ENCODE measurements around the gene COA4. TPM values are rescaled to one million over a fixed set of nuclear protein-coding genes. Genes with fewer than 3 reads are reported as not detected.

The COA4 gene
- total RNA-seq (10 to 100 TPM; 63.9 to 71.8 (median 65.3) TPM), polyA plus RNA-seq (97.9 TPM)
- long read RNA-seq, donor 1, transcript COA4-201 (2 exons, 960 nt) = major isoform, 15 of 17 reads
- long read RNA-seq, donor 1, partial matches to known transcripts = 0 of 17 reads
- long read RNA-seq, donor 1, other reads (novel, unspliced or antisense) = 1 of 17 reads
- long read RNA-seq, donor 2, transcript COA4-201 (2 exons, 960 nt) = major isoform, 13 of 14 reads
- long read RNA-seq, donor 2, partial matches to known transcripts = 0 of 14 reads
- long read RNA-seq, donor 2, other reads (novel, unspliced or antisense) = 1 of 14 reads
- long read RNA-seq, donor 3, transcript COA4-201 (2 exons, 960 nt) = major isoform, 18 of 20 reads
- long read RNA-seq, donor 3, partial matches to known transcripts = 1 of 20 reads
- long read RNA-seq, donor 3, other reads (novel, unspliced or antisense) = 1 of 20 reads
- long read RNA-seq, donor 4, transcript COA4-201 (2 exons, 960 nt) = major isoform, 9 of 11 reads
- long read RNA-seq, donor 4, partial matches to known transcripts = 0 of 11 reads
- long read RNA-seq, donor 4, other reads (novel, unspliced or antisense) = 1 of 11 reads

DNA sequence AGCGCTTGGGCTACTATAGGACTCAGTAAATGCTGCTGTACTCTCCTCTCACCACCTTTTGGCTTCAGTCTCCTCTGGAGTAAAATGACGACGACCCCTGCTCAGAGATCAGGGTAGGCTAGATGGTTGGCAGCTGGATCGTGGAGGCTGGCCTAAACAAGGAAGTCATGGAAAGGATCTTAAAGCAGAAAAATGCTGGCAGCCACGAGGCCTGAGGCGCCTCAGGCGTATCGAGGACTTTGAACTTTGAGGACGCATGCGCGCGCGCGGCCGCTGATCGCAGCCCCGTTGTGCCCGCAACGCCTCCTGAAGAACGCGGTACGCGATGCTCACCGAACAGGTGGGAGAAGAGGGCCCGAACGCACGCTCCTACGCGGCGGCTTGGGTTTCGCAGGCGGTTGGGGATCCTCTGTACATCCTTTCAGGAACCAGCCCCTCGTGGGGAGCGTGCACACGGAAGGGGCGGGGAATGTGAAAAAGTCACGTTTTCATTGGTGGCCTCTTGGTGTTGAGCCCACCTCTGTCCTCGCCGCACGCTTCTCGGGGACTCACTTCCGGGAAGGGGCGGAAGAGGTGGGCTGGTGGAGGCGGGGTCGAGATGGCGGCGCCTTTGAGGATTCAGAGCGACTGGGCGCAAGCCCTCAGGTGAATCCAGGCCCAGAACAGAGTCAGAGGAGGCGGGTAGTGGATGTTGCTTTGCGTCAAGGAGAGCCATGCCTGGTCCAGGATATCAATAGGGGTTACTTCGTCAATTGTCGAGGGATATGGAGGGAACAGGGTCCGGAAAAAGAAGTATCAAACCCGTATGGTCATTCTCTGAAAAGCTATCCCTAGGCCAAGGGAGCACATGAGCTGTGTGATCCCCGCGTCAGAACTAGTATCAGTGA, at the start of gene COA4, which contains the start of gene PAAF1:
COA4 (minus strand) TSS at position 423 of the 887 bp plus-strand sequence. CDS start 3,468 bp downstream, outside the sequence.
PAAF1 (plus strand) TSS at position 576 of the 887 bp plus-strand sequence; CDS start at position 599, 23 bp downstream.
- under 1% methylated on average over 57 of the region's 57 CpGs for WGBS
- Histone ChIP-seq H3K27me3 (ENCODE audit: control insufficient read depth, insufficient read depth) (no peaks in the 10 kb centered on the region), H3K9me3 (ENCODE audit: control insufficient read depth, low read length) (no peaks in the 10 kb centered on the region), H3K27ac (ENCODE audit: low read length) (peak within 1 kb of the TSS; percentile 48), H3K4me3 (ENCODE audit: low read length) (peak within 1 kb of the TSS; percentile 47), H3K4me1 (ENCODE audit: control insufficient read depth, insufficient read depth, low read length) (peaks cover 6% of the 10 kb centered on the region)
- peak; percentile 99 to 100 for ATAC-seq
- DNase-seq = peak; percentile 95 to 97 (median 96)
- intact Hi-C loops (cut with DNase I) = no loop called here

DNA sequence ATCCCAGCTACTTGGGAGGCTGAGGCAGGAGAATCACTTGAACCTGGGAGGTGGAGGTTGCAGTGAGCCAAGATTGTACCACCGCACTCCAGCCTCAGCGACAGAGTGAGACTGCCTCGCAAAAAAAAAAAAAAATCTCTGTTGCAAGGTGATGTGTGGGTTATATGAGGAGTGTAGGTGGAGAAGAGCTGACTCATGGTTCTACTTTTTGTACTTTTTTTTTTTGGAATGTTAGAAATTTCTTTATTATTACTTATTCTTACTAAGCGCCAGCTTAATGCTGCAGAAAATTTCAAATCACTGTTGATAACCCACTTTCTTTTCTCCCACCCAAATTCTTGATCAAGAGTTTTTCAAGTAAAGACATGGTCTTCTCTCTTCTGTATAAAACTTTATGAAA, 44.5 kb upstream of the COA4 start:
- Histone ChIP-seq H3K27me3 (ENCODE audit: control insufficient read depth, insufficient read depth) (no peaks in the 10 kb centered on the region), H3K27ac (ENCODE audit: low read length) (no peak overlapping the region), H3K4me1 (ENCODE audit: control insufficient read depth, insufficient read depth, low read length) (no peaks in the 10 kb centered on the region), H3K9me3 (ENCODE audit: control insufficient read depth, low read length) (no peaks in the 10 kb centered on the region), H3K4me3 (ENCODE audit: low read length) (no peak overlapping the region)
- 98% methylated on average over 4 of the region's 4 CpGs for WGBS
- ATAC-seq = no peak
- intact Hi-C loops (cut with DNase I) = no loop called here
- DNase-seq = no peak

DNA sequence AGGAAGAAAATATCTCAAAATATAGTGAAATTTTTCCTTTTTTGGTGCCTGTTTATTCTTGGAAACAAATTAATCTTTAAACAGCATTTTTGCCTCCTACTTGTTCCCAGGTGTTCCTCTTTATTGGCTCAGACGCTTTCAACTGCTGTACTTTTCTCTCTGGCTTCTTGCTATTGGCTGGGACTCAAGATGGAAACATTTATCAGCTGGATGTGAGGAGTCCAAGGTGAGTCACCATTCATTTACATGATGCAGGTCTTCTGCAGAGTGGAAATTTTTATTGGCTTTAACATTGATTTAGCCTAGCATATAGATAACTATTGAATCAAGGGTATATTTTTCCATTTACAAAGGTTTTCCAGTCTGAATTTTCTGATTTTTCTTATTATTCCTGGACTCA, 39.8 kb upstream of the COA4 start:
- Histone ChIP-seq H3K27me3 (ENCODE audit: control insufficient read depth, insufficient read depth) (no peaks in the 10 kb centered on the region), H3K9me3 (ENCODE audit: control insufficient read depth, low read length) (no peaks in the 10 kb centered on the region), H3K4me1 (ENCODE audit: control insufficient read depth, insufficient read depth, low read length) (no peaks in the 10 kb centered on the region), H3K27ac (ENCODE audit: low read length) (no peak overlapping the region), H3K4me3 (ENCODE audit: low read length) (no peak overlapping the region)
- ATAC-seq = no peak
- DNase-seq = no peak
- intact Hi-C loops (cut with DNase I) = no loop called here
- 88% methylated on average over 1 of the region's 1 CpG for WGBS

DNA sequence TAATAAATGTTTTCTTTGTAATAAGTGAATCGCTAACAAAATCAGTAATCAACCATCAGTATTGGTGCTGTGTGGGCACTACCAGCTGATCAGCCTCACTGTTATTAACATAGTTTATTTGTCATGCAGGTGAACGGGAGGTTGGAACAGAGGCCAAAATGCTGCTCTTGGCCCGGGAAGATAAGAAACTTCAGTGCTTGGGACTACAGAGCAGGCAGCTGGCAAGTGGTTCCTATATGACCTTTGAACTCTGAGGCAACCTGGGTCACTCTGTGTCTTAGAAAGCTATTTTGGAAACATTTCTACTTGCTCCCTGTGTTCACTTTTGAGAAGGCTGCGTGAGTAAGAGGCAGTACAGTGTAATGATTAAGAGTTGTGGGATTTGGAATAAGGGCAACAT, 37.6 kb upstream of the COA4 start:
- Histone ChIP-seq H3K4me3 (ENCODE audit: low read length) (no peak overlapping the region), H3K27me3 (ENCODE audit: control insufficient read depth, insufficient read depth) (no peaks in the 10 kb centered on the region), H3K4me1 (ENCODE audit: control insufficient read depth, insufficient read depth, low read length) (no peaks in the 10 kb centered on the region), H3K27ac (ENCODE audit: low read length) (no peak overlapping the region), H3K9me3 (ENCODE audit: control insufficient read depth, low read length) (no peaks in the 10 kb centered on the region)
- no peak for ATAC-seq
- 77% methylated on average over 4 of the region's 4 CpGs for WGBS
- intact Hi-C loops (cut with DNase I) = no loop called here
- no peak for DNase-seq

DNA sequence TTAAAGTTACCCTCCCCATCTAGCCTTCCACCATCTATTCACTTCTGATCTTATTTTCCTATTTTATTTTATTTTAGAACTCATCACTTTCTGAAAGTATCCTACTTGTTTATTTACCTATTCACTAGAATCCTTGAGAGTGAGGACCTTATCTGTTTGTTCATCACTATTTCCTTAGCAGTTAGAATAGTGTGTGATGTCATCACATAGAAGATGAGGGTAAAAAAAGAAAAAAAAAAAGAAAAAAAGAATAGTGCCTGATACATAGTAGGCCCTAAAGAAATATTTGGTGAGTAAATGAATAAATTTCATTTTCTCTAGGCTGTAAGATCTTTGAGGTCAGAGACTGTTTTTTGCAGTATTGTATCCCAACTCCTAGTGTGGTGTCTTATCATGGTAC, 36.8 kb upstream of the COA4 start:
- Histone ChIP-seq H3K4me3 (ENCODE audit: low read length) (no peak overlapping the region), H3K27ac (ENCODE audit: low read length) (no peak overlapping the region), H3K9me3 (ENCODE audit: control insufficient read depth, low read length) (no peaks in the 10 kb centered on the region), H3K27me3 (ENCODE audit: control insufficient read depth, insufficient read depth) (no peaks in the 10 kb centered on the region), H3K4me1 (ENCODE audit: control insufficient read depth, insufficient read depth, low read length) (no peaks in the 10 kb centered on the region)
- intact Hi-C loops (cut with DNase I) = no loop called here
- ATAC-seq = no peak
- DNase-seq = no peak

DNA sequence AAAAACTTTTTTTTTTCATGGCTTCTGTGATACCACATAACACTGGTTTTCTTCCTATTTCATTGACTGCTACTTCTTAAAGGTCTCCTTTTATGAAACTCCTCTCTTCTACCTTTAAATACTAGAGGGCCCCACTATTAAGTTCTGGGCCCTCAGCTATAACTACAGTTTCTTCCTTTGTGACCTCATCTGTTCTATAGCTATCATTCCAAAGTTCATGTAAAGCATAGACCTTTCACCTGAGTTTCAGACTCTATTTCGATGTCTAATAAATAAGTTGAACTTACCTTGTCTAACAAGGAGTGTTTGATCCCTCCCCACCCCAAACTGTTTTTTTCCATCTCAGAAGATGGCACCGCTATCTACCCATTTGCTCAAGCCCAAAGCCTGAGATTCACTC, 35.4 kb upstream of the COA4 start:
- WGBS = 95% methylated on average over 2 of the region's 2 CpGs
- intact Hi-C loops (cut with DNase I) = no loop called here
- H3K9me3 ChIP-seq (ENCODE audit: control insufficient read depth, low read length) = no peaks in the 10 kb centered on the region
- DNase-seq (no peak), ATAC-seq (no peak)
- H3K27me3 ChIP-seq (ENCODE audit: control insufficient read depth, insufficient read depth) = no peaks in the 10 kb centered on the region
- H3K4me1 ChIP-seq (ENCODE audit: control insufficient read depth, insufficient read depth, low read length) = no peaks in the 10 kb centered on the region
- H3K4me3 ChIP-seq (ENCODE audit: low read length) = no peak overlapping the region
- H3K27ac ChIP-seq (ENCODE audit: low read length) = no peak overlapping the region

DNA sequence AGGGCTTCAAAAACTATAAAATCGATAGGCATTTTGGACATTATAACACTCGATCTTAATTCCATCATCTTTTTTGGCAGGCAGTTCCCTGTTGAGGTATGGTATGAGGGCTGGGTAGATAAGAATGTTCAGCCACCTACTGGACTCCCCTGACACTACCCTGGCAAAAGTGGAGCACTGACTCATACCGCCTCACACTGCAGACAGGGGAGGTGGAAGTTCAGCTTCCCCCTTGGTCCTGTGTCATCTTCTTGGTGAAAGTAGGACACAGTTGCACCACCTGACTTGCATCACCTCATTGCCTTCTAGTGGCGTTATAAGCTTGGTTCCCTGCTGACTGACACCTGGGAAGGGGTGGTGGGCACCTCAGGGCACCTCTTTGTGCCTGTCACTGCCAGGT, 30.5 kb upstream of the COA4 start:
- intact Hi-C loops (cut with DNase I) = no loop called here
- H3K4me1 ChIP-seq (ENCODE audit: control insufficient read depth, insufficient read depth, low read length) = no peaks in the 10 kb centered on the region
- no peaks in the 10 kb centered on the region for H3K9me3 ChIP-seq (ENCODE audit: control insufficient read depth, low read length)
- no peaks in the 10 kb centered on the region for H3K27me3 ChIP-seq (ENCODE audit: control insufficient read depth, insufficient read depth)
- H3K4me3 ChIP-seq (ENCODE audit: low read length) = no peak overlapping the region
- DNase-seq (no peak), ATAC-seq (peak; percentile 88 to 91)
- H3K27ac ChIP-seq (ENCODE audit: low read length) = no peak overlapping the region
- 71% methylated on average over 4 of the region's 4 CpGs for WGBS

DNA sequence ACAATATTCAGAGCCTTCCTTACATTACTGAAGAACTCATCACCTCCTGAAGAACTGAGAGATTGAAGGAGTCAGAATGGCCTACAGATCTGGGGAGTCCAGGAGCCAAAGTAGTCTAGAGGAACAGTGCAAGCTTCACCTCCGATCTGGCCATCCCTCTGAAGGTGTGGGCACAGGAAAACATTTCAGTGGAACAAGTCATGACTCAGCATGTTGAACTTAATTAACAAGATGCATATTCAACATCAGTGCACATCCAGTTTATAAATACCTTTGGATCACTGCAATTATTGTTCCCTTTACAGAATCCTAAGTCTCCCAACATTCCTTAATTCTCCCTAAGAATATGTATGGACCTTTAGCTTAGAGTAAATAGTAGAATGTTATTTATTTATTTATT, 25.7 kb upstream of the COA4 start:
- 92% methylated on average over 1 of the region's 1 CpG for WGBS
- no peaks in the 10 kb centered on the region for H3K9me3 ChIP-seq (ENCODE audit: control insufficient read depth, low read length)
- H3K27me3 ChIP-seq (ENCODE audit: control insufficient read depth, insufficient read depth) = no peaks in the 10 kb centered on the region
- no peak overlapping the region for H3K4me3 ChIP-seq (ENCODE audit: low read length)
- intact Hi-C loops (cut with DNase I) = no loop called here
- DNase-seq (no peak), ATAC-seq (no peak)
- H3K27ac ChIP-seq (ENCODE audit: low read length) = no peak overlapping the region
- H3K4me1 ChIP-seq (ENCODE audit: control insufficient read depth, insufficient read depth, low read length) = no peaks in the 10 kb centered on the region

DNA sequence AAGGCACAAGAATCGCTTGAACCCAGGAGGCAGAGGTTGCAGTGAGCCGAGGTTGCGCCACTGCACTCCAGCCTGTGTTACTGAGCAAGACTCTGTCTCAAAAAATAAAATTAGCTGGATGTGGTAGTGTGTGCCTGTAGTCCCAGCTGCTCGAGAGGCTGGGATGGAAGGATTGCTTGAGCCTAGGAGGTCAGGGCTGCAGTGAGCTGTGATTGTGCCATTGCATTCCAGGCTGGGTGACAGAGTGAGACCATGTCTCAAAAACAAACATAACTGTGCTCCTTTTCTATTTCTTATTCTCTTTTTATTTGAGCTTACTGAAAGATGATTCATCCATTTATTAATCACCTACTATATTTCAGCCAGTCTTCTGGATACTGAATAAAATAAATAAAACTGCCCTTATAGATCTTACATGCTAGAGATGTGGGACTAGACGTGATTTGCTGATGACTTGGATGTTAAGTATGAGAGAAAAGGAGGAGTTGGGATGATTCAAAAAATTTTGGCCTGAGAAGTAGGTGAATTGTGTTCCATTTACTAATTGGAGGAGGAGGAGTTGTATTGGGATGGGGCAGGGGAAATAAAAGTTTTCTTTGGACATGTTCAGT, 18.2 kb upstream of the COA4 start:
- intact Hi-C loops (cut with DNase I) = no loop called here
- no peaks in the 10 kb centered on the region for H3K9me3 ChIP-seq (ENCODE audit: control insufficient read depth, low read length)
- no peak overlapping the region for H3K27ac ChIP-seq (ENCODE audit: low read length)
- no peak for DNase-seq
- no peak overlapping the region for H3K4me3 ChIP-seq (ENCODE audit: low read length)
- no peak for ATAC-seq
- no peaks in the 10 kb centered on the region for H3K4me1 ChIP-seq (ENCODE audit: control insufficient read depth, insufficient read depth, low read length)
- 96% methylated on average over 5 of the region's 5 CpGs for WGBS
- H3K27me3 ChIP-seq (ENCODE audit: control insufficient read depth, insufficient read depth) = no peaks in the 10 kb centered on the region

DNA sequence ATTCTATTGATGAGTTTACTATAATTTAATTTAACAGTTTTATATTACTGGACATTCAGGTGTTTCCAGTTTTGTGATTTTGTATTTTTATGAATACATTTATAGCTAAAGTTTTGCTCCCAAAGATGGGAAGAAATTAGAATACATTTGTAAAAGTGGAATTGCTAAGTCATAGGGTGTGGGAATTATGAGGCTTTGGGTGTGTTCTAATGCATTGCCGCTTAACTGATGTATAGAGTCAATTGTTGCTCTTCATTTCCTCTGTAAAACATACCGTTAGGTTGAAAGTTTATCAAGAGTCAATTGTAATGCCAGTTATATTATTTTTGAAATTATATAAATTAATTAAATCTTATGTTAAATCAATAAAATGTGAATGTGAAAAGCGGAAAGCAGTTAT, 16.4 kb upstream of the COA4 start:
- H3K9me3 ChIP-seq (ENCODE audit: control insufficient read depth, low read length) = no peaks in the 10 kb centered on the region
- 99% methylated on average over 3 of the region's 3 CpGs for WGBS
- intact Hi-C loops (cut with DNase I) = no loop called here
- H3K4me3 ChIP-seq (ENCODE audit: low read length) = no peak overlapping the region
- H3K27me3 ChIP-seq (ENCODE audit: control insufficient read depth, insufficient read depth) = no peaks in the 10 kb centered on the region
- DNase-seq = no peak
- H3K27ac ChIP-seq (ENCODE audit: low read length) = no peak overlapping the region
- no peaks in the 10 kb centered on the region for H3K4me1 ChIP-seq (ENCODE audit: control insufficient read depth, insufficient read depth, low read length)
- no peak for ATAC-seq

Measured in right cardiac atrium (tissue), 5 donors.